ENCODE results near the gene UBR1.
"Not testable (repeated sequence)": the region's sequence is repeated elsewhere in the genome, so short reads cannot be mapped to it uniquely, and the experiment has no call there.

UBR1 gene

DNA sequence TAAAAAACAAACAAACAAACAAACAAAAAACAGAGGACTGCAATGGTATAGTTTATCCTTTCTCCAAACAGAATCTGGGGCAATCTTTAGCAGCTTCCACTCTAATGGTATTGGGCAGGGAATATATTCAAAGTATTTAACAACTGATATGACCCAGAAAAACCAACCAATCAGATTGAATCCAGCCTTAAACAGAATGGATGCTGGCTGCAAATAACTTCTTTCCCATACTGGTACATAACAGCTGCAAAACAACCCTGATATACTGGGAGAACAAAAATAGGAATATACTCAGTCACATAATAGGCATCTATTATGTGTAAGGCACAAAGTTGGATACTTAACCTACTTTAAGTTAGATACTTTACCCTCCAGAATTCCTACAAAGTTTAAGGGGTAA, 49.1 kb downstream of the UBR1 start:
- DNase-seq (ENCODE audit: low read depth in 2 of 2), result no peak

DNA sequence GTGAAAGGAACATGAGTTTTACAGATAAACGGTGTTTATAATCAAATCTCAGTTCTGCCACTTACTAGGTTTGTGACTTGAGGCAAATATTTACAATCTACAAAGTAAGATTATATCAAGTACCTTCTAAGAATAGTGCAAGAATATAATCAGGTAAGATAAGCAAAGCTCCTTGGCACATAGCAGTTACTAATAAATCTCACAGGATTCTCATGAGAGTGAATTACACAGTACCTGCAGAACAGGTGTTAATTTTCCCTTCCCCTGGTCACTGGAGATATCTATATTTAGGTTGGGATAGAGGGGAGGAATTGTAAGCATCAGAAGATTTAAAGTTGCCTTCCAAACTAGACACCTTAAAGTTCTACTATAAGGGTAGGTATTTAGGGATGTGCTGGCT, 53.0 kb downstream of the UBR1 start:
- DNase-seq (ENCODE audit: low read depth in 2 of 2), result no peak

- no peak for DNase-seq (ENCODE audit: low read depth in 2 of 2)
Measured at GRCh38 chr15:43048935-43049334, 56.9 kb downstream of the UBR1 start.

GRCh38 chr15:43046484-43046883, 59.4 kb downstream of the UBR1 start:
- no peak for DNase-seq (ENCODE audit: low read depth in 2 of 2)

DNA sequence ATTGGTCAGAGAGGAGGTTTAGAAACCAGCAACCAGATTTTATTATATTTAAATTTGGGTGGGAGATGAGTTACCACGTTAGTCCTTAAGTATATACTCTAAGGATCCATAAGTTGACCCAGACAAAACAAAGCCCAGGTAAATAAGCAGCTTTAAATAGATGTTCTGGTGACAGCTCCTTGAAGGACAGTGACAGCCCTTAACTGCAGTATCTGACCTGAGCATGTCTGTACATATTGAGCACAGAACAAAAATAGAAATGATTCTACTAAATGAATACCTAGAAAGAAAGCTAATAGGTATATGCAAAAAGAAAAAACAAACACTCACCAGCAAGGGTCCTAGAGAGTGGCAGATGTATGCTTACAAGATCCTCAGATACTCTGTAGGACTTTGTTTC, 63.0 kb downstream of the UBR1 start:
- DNase-seq (ENCODE audit: low read depth in 2 of 2), result no peak

- DNase-seq (ENCODE audit: low read depth in 2 of 2), result not testable (repeated sequence)
Measured at GRCh38 chr15:43041085-43041484, 64.8 kb downstream of the UBR1 start.

DNA sequence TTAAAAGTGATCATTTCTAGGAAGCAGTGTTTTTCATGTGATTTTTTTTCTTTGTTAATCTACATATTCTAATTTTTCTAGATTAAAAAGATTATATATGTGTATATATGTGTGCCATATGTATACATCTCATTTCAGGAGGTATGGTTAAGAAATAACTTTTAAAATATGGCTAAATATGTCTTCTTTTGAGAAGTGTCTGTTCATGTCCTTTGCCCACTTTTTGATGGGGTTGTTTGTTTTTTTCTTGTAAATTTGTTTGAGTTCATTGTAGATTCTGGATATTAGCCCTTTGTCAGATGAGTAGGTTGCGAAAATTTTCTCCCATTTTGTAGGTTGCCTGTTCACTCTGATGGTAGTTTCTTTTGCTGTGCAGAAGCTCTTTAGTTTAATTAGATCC, 70.6 kb downstream of the UBR1 start:
- not testable (repeated sequence) for DNase-seq (ENCODE audit: low read depth in 2 of 2)

DNA sequence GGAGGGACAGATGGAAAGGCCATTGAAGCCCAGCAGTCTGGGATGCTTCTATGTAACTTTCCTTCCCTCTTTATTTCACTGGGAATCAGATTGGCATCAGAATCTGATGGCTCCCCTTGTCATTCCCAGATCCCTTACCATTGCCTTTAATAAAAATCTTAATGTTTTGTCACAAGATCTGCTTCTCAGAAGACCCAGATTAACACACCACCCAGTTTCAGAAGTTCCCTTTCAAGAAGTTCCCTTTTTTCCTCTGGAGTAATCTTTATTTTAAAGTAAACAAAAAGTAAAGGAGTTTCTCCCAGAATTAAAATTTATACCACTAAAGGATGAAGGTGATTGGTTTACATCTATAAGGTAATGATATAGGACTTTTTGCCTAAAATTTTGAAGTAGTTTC, 76.4 kb downstream of the UBR1 start:
- no peak for DNase-seq (ENCODE audit: low read depth in 2 of 2)

GRCh38 chr15:43025150-43025549, 80.7 kb downstream of the UBR1 start:
- DNase-seq (ENCODE audit: low read depth in 2 of 2), result no peak

DNA sequence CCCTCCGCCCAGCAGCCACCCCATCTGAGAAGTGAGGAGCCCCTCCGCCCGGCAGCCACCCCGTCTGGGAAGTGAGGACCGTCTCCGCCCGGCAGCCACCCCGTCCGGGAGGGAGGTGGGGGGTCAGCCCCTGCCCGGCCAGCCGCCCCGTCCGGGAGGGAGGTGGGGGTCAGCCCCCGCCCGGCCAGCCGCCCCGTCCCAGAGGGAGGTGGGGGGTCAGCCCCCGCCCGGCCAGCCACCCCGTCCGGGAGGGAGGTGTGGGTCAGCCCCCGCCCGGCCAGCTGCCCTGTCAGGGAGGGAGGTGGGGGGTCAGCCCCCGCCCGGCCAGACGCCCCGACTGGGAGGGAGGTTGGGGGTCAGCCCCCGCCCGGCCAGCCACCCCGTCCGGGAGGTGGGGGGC, 91.2 kb downstream of the UBR1 start:
- not testable (repeated sequence) for DNase-seq (ENCODE audit: low read depth in 2 of 2)

DNA sequence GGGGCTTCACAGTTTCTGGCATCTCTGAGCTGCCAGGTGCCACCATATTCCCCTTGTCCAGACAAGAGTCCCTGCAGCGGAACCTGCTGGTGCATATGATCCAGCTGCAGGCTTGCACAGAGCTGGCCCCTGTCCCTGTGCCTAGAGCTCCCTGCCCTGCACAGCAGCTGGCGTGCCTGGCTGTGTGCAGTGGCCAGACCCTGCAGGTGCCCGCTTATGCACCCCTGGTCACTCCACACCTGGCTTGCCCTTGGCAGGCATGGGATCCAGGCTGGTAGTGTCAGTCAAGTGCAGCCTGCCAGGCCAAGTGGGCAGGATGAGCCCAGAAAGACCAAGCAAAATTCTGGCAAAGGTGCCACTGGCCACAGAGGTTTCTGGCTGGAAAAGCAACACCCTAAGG, 96.6 kb downstream of the UBR1 start:
- no peak for DNase-seq (ENCODE audit: low read depth in 2 of 2)

DNA sequence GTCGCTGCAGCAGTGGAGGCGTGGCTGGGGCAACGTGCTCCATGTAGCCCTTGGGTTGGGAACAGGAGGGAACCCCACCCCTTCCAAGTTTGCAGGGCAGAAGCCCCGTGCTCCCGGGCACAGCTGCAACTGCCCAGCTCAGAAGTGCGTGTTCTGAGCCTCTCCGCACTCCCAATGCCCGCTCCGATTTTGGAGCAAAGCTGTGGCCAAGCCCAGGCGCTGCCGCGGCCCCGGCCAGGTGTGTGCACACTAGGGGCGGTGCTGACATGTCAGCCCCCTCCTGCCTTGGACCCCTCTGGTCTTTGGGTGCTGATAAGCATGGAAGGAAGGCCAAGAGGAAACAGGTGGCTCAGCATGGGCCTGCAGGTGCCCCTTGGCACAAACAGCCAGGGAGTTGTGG, 97.7 kb downstream of the UBR1 start:
- no peak for DNase-seq (ENCODE audit: low read depth in 2 of 2)

DNA sequence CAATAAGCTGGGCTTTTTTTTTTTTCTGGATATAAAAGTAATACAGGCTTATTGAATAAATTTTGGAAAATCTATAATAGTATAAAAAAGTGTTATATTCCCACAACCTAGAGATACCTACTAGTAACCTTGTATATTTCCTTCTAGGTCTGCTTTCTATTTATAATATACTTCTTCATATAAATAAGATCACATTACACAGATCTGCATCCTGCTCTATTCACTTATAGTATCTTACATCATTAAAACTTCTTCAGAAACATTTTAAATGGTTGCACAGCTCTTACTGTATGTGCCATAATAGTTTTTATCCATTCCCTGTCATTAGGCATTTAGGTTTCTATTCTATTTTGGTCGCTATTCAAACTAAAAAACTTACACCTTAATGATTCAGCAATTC, 98.3 kb downstream of the UBR1 start:
- no peak for DNase-seq (ENCODE audit: low read depth in 2 of 2)

- no peak for DNase-seq (ENCODE audit: low read depth in 2 of 2)
Measured at GRCh38 chr15:43006991-43007390, 98.8 kb downstream of the UBR1 start.

DNA sequence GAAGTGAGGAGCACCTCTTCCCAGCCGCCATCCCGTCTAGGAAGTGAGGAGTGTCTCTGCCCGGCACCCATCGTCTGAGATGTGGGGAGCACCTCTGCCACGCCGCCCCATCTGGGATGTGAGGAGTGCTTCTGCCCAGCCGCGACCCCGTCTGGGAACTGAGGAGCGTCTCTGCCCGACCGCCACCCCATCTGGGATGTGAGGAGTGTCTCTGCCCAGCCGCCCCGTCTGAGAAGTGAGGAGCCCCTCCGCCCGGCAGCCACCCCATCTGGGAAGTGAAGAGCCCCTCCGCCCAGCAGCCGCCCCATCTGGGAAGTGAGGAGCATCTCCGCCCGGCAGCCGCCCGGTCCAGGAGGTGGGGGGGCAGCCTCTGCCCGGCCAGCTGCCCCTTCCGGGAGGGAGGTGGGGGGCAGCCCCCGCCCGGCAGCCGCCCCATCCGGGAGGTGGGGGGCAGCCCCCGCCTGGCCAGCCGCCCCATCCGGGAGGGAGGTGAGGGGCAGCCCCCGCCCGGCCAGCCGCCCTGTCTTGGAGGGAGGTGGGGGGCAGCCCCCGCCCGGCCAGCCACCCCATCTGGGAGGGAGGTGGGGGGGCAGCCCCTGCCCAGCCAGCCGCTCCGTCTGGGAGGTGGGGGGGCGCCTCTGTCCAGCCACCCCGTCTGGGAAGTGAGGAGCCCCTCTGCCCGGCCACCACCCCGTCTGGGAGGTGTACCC, 100.8 kb downstream of the UBR1 start:
- DNase-seq (ENCODE audit: low read depth in 2 of 2), result not testable (repeated sequence)

- no peak for DNase-seq (ENCODE audit: low read depth in 2 of 2)
Measured at GRCh38 chr15:42999201-42999779, 106.5 kb downstream of the UBR1 start.

GRCh38 chr15:42996871-42997270, 109.0 kb downstream of the UBR1 start:
- no peak for DNase-seq (ENCODE audit: low read depth in 2 of 2)

DNA sequence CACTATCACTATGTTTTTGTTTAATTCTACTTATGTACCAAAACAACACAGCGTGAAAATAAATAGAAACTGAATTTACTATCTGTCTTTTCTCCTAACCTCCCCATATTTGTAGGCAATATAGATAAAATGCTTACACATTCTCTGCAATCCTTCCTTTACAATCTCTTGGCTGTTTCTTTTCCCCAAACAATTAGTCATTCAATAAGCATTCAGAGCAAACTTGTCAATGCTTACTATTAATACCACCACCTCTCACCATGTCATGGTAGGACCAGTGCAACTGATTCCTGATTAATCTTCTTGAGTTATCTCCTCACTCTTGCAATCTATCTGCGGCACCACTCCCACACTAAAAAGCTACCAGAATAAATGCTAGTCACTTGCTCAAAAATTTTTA, 111.3 kb downstream of the UBR1 start:
- no peak for DNase-seq (ENCODE audit: low read depth in 2 of 2)

GRCh38 chr15:42992626-42993025, 113.2 kb downstream of the UBR1 start:
- no peak for DNase-seq (ENCODE audit: low read depth in 2 of 2)

GRCh38 chr15:42986693-42987342, 119.0 kb downstream of the UBR1 start:
- DNase-seq (ENCODE audit: low read depth in 2 of 2), result no peak

- no peak for DNase-seq (ENCODE audit: low read depth in 2 of 2)
Measured at GRCh38 chr15:42984493-42985034, 121.3 kb downstream of the UBR1 start.

DNA sequence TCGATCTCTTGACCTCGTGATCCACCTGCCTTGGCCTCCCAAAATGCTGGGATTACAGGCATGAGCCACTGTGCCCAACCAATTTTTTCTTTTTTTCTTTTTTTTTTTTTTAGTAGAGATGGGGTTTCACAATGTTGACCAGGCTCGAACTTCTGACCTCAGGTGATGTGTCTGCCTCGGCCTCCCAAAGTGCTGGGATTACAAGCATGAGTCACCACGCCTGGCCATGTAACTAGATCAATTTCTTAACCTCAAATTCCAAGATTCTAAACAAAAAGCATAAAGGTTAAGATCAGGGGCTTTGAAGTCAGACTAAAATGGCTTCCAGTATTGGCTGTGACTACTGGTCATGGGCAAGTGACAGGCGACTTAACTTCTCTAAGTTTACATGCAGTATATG, 126.7 kb downstream of the UBR1 start:
- DNase-seq (ENCODE audit: low read depth in 2 of 2), result not testable (repeated sequence)
